Measurements from ENCODE around the gene PTPRR.

PTPRR gene

DNA sequence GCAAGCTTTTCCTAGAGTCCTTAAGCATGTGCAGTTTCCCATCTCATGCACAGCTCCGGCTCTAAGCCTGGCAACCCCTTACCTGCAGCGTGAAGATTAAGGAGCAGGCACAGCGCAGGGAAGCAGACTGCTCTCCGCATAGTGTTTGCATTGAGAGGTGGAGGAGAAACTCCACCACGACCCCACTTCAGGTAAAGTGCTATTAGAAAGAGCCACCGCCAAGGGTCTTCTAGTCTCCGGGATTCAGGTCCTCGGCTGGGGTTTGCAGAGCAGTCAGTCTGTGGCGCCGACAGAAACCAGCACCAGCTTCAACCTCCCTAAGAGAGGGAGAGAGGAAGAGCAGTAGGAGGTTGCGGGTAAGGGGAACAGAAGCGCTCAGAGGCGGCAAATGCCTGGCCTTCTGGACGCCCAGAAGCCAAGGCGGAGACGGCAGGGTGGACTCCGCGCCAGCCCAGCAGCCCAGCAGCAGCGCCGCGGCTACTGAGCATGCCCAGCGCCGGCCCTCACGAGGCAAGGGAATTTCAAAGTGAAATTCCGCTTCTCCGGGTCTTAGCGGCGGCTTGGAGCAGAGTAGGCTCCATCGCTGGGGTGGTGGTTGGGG is at the start of gene PTPRR:
Gene PTPRR, minus strand, starts transcription at position 488 of the 601 bp plus-strand sequence. Its CDS starts 348 bp downstream, at position 140.
- no peak for DNase-seq (ENCODE audit: low read depth in 2 of 2, low spot score in 1 of 2)

- no peak for DNase-seq (ENCODE audit: low read depth in 2 of 2, low spot score in 1 of 2)
These were observed 46.7 kb upstream of the PTPRR start for GRCh38 chr12:70966996-70967790.

DNA sequence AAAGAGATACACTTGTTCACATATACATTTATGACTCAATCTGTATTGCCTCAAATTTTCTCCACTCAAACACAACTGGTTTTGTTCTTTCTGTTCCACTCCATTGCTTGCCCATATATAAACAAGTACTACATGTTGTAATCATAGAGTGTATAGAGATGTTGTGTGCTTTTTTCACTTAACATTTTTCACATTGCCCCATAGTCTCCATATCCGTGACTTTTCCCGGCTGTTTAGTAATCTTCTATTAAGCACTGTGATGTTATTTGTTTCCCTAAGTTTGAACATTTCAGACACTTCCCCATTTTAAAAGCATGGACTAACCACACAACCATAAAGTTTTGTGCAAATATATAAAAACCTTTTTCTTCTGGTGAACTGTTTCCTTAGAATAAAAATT is 45.5 kb upstream of the PTPRR start:
- no peak for DNase-seq (ENCODE audit: low read depth in 2 of 2, low spot score in 1 of 2)

DNA sequence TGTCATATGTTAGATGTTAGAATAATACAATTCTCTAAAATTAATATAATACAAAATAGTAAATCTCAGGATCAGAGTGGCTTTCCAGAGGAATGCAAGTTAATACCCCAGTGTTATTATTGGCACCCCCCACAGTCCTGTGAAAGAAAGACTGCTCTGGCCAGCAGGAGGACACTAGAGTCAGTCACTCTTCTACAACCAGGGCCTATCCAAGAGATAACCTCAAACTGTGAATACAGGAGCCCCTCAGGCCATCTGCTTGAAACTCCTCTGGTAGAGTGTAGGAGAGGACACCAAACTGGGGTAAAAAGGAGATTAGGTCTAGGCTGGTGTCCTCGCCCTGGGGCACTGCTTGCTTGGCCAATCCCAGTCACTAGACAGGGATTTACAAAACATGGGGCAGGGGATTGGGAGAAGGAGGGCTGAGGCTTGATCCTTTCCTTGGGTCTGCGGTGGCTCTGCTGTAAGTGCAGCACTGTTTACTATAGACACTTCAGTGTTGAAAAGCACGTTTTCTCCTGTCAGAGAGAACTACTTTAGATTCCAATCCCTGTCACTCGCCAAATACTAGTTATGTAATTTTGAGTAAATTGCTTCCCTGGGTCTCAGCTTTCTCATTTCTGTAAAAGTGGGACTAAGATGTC is 44.5 kb upstream of the PTPRR start:
- DNase-seq (ENCODE audit: low read depth in 2 of 2, low spot score in 1 of 2), result no peak

GRCh38 chr12:70963081-70963660 is 42.6 kb upstream of the PTPRR start:
- no peak for DNase-seq (ENCODE audit: low read depth in 2 of 2, low spot score in 1 of 2)

GRCh38 chr12:70962226-70962794 is 41.8 kb upstream of the PTPRR start:
- DNase-seq (ENCODE audit: low read depth in 2 of 2, low spot score in 1 of 2), result no peak

- DNase-seq (ENCODE audit: low read depth in 2 of 2, low spot score in 1 of 2), result no peak
These were observed 39.9 kb upstream of the PTPRR start for GRCh38 chr12:70960484-70960883.

- no peak for DNase-seq (ENCODE audit: low read depth in 2 of 2, low spot score in 1 of 2)
These were observed 34.9 kb upstream of the PTPRR start for GRCh38 chr12:70955415-70955814.

GRCh38 chr12:70950451-70950850 is 29.9 kb upstream of the PTPRR start:
- DNase-seq (ENCODE audit: low read depth in 2 of 2, low spot score in 1 of 2), result no peak

DNA sequence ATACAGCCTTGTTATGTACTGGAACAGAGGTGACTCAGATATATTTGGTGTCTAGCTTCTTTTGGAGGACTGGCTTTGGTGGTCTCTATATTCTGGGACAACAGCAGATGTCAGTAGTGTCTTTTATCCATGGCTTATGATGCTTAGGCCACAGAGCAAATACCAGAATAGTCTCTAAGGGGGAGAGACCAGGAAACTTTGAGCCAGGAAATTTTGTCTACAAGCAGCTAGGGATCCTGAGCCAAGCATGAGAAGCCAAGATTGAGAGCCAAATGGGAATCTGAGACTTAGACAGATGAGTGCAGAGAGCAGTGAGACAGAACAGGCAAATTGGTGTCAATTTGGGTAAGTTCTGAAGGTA is 28.4 kb upstream of the PTPRR start:
- DNase-seq (ENCODE audit: low read depth in 2 of 2, low spot score in 1 of 2), result no peak

GRCh38 chr12:70948236-70948975 is 27.9 kb upstream of the PTPRR start:
- DNase-seq (ENCODE audit: low read depth in 2 of 2, low spot score in 1 of 2), result no peak

DNA sequence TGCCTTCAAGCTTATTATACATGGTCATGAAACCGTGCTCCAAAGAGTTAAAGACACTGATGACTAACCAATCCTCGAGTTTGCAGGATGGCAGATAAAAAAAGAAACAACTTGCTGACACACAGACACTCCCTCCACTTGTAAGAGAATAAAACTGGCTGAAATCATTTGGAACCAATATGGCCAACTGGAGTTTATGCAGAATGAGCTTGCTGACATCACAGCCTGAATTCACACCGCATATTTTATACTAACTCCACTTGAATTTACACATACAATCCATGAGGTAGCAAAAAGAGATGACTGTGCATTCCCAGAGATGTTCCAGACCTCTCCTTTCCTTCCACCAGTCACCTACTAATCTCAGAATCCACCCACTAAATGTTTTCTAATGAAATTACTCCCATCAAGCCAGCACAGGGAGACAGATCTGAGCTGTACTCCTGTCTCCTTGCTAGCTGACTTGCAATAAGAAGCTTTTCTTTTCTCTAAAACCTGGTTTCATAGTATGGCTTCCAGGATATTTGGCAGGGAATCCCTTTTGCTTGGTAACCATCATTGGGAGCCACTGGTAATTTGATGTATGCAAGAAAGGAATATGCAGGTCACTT is 15.8 kb upstream of the PTPRR start:
- no peak for DNase-seq (ENCODE audit: low read depth in 2 of 2, low spot score in 1 of 2)

GRCh38 chr12:70933133-70933532 is 12.6 kb upstream of the PTPRR start:
- DNase-seq (ENCODE audit: low read depth in 2 of 2, low spot score in 1 of 2), result no peak

DNA sequence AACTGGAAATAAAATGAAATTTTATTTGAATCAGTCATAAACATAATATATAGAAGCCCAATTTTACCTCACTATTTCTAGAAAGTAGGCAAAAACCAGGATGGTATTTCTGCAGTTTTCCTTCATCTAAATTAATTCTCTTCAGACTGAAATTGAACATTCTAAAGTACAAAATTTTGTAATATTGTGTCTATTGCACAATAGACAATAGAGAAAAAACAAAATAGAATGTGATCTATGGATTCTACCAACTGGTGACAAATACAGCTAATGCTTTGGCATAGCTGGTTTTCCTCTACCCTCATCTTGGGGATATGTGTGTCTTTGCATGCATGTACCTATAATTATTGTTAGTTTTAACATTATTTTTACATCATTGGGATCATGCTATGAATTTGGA is 8.5 kb upstream of the PTPRR start:
- DNase-seq (ENCODE audit: low read depth in 2 of 2, low spot score in 1 of 2), result no peak

DNA sequence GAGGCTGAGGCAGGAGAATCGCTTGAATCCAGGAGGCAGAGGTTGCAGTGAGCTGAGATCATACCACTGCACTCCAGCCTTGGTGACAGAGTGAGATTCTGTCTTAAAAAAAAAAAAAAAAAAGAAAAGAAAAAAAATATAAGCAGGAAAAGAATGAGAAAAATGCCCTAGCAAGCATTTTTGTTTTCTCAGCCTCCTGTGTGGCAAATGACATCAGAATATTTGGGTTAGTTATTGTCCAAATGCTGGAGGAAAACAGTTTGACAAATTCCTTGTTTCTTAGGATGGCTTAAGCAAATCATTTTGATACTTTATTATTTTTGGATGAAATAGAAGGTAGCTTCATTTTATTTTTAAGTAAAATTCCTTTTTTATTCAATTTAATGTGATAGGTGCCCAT is 7.5 kb upstream of the PTPRR start:
- DNase-seq (ENCODE audit: low read depth in 2 of 2, low spot score in 1 of 2), result no peak

GRCh38 chr12:70927356-70927755 is 6.8 kb upstream of the PTPRR start:
- DNase-seq (ENCODE audit: low read depth in 2 of 2, low spot score in 1 of 2), result no peak

DNA sequence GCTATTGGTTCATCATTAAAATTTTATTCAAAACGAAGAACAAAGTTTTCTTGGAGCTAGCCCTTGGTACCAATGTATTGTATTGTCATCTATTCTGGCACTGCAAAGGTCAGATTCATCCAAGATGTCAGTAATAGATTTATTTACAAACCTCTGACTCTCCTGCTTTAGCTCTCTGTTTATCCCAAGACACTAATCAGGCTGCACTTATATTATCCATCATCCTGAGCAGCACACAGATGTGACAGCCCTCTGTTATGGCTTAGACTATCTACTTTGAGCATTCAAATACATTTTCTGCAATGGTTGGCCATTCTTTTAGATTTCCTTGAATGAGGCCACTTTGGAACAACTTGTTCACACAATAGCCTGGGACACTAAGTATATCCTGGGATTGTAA is 5.0 kb upstream of the PTPRR start:
- DNase-seq (ENCODE audit: low read depth in 2 of 2, low spot score in 1 of 2), result no peak

GRCh38 chr12:70920891-70921290 is 353 bp upstream of the PTPRR start:
- no peak for DNase-seq (ENCODE audit: low read depth in 2 of 2, low spot score in 1 of 2)

- no peak for DNase-seq (ENCODE audit: low read depth in 2 of 2, low spot score in 1 of 2)
These were observed 922 bp downstream of the PTPRR start for GRCh38 chr12:70919597-70920035.

DNA sequence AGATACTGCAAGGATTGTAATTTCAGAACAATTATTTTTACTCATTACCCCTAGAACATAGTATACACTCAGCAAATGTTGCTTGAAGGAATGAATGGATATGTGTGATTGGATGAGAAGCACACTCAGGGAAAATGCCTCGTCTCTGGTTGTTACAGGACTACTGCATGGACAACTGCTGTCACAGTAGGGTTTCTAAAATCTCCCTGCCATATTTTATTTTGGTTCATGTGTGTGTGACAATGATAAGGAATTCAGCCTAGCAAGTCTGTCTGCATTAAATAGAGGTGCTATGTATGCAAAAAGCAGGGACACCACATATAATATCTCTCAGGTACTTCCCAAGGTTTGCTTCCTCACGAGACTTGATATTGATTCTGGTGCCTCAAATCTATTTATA is 1.4 kb downstream of the PTPRR start:
- DNase-seq (ENCODE audit: low read depth in 2 of 2, low spot score in 1 of 2), result no peak

DNA sequence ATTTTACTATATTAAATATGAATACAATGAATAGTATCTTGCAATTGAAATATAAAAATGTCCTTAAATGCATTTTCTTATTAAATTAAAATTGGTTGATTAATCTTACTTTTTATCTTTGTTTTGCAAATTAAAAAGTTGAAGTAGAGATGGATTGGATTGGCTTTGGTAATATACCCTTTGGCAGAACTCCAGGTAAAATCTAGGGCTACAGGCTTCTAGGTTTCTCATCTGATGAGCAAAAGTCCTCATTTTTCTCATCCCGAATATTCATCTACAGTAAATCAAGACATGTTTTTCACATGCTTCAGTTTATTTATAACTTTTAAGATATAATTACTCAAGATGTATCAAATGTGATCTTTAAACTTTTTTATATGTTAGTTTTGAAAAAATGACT is 2.2 kb downstream of the PTPRR start:
- no peak for DNase-seq (ENCODE audit: low read depth in 2 of 2, low spot score in 1 of 2)
